Adrenal gland (tissue), 12 donors: Measurements from ENCODE around the gene SHISAL1. TPM values are rescaled to one million over a fixed set of nuclear protein-coding genes. Genes with fewer than 3 reads are reported as not detected.

Experiments
- DNase-seq, 7 donors: peaks; one replicate each; pipeline ENCODE4 v3.0.0-alpha.2; 2019 to 2020
- H3K27ac ChIP-seq, 5 donors: fragments of 200-600 bp; sonication (generic) in 4 of 5; 1 replicate in 3 of 5; 2 replicates in 2 of 5; pipeline versions ENCODE4 v1.5.1 to v1.8.0; 2016 to 2020; ENCODE audit warnings: mild to moderate bottlenecking in 1 of 5
- H3K27me3 ChIP-seq: fragments of 200-600 bp; 2 replicates; pipeline ENCODE4 v1.8.0; 2021
- H3K36me3 ChIP-seq, 2 donors: fragments of 200-600 bp; replicated peaks in 1 of 2; 1 replicate in 1 of 2; 2 replicates in 1 of 2; pipeline versions ENCODE4 v1.5.1 to v1.8.0; 2018 to 2022
- H3K4me1 ChIP-seq, 2 donors: fragments of 200-600 bp; replicated peaks in 1 of 2; 1 replicate in 1 of 2; 2 replicates in 1 of 2; pipeline versions ENCODE4 v1.5.1 to v1.8.0; 2018 to 2021
- H3K4me3 ChIP-seq, 4 donors: fragments of 200-600 bp; sonication (generic) in 3 of 4; one replicate each; pipeline ENCODE4 v1.5.1; 2016 to 2018
- H3K9me3 ChIP-seq, 3 donors: fragments of 200-600 bp; sonication (generic) in 1 of 3; replicated peaks in 1 of 3; 1 replicate in 2 of 3; 2 replicates in 1 of 3; pipeline versions ENCODE4 v1.5.1 to v1.8.0; 2016 to 2021
- CTCF ChIP-seq, 6 experiments: fragments of 450-650 bp in 4 of 6; fragments of 200-600 bp in 2 of 6; sonication (generic) in 1 of 6; IDR thresholded peaks; 1 replicate in 5 of 6; 2 replicates in 1 of 6; pipeline versions ENCODE4 v1.5.1 to v1.8.0; 2016 to 2021; ENCODE audit warnings: antibody characterized with exemption in 6 of 6, mild to moderate bottlenecking in 2 of 6, moderate library complexity in 1 of 6
- POLR2A ChIP-seq, 2 donors: fragments of 450-650 bp; IDR thresholded peaks; one replicate each; pipeline ENCODE4 v1.6.1; 2017; ENCODE audit warnings: antibody characterized with exemption in 2 of 2, mild to moderate bottlenecking in 2 of 2, moderate library complexity in 1 of 2
- WGBS, 4 donors: extraction: QIAGEN DNeasy Blood & Tissue Kit in 2 of 4; methylation state at CpG; one replicate each; pipeline versions ENCODE4 v1.1.5 to v1.1.7; 2013 to 2017; 5-methylcytosine and 5-hydroxymethylcytosine counted together
- intact Hi-C, 2 donors: fragments of 100-400 bp; cut with DNase I; formaldehyde crosslinking; loops; one replicate each; pipeline versions ENCODE4 v1.14.1 to v1.15.0; 2022 to 2023
- polyA plus RNA-seq, 3 donors: library from polyadenylated mRNA; stranded (reverse); fragments of 200-250 nt in 2 of 3; fragments of 350-450 nt in 1 of 3; fragmentation: Illumina TruSeq in 1 of 3; extraction: RNeasy Lipid Tissue Mini Kit (QIAGEN cat#74804) in 1 of 3; gene quantifications; one replicate each; pipeline ENCODE4 v1.2.3, GENCODE V29; 2013 to 2014
- total RNA-seq, 9 donors: library from RNA; depleted of rRNA in 4 of 9; stranded (reverse); fragments of >200 nt in 4 of 9; fragments of 120-200 nt in 1 of 9; fragmentation: NEBNext Ultra II Directional in 1 of 9; extraction: Animal tissue kit (Norgen Biotek cat#: 25700) in 1 of 9; gene quantifications; one replicate each; pipeline versions ENCODE4 v1.1.0 to v1.2.4, GENCODE V29; 2013 to 2023
- donor health status: healthy with polysubstance abuse.
- donor health status: Bipolar disorder and iron deficiency.
- donor health status: DM: yes; HTN: yes; CAD: no.
- donor health status: DM: no; HTN: no; CAD: no.
- donor health status: DM: no; HTN: no; CAD: no.
- donor health status: DM: yes; HTN: yes; CAD: no.

The SHISAL1 gene
- total and polyA plus RNA-seq, 12 donors, result 0.33 to 2.4 (median 1.0) TPM

GRCh38 chr22:44359496-44360110 is 46.9 kb upstream of the SHISAL1 start:
- H3K36me3 ChIP-seq, result no peaks in the 10 kb centered on the region
- 85 to 95% (median 87%) methylated on average over 9 to 13 of the region's 13 CpGs for WGBS, 4 donors
- intact Hi-C loops, result no loop called here
- H3K4me3 ChIP-seq, result no peak overlapping the region
- H3K4me1 ChIP-seq, result peaks cover 0 to 10% of the 10 kb centered on the region in 2 donors
- no peaks in the 10 kb centered on the region for H3K9me3 ChIP-seq
- DNase-seq, result peak in 3 of 7 donors; percentile 2 to 9 (median 4)
- no peaks in the 10 kb centered on the region for H3K27me3 ChIP-seq
- TF ChIP-seq CTCF (IDR thresholded peaks at IDR 0.05) (no peak), POLR2A (IDR thresholded peaks at IDR 0.05) (no peak)
- H3K27ac ChIP-seq, result no peak overlapping the region

GRCh38 chr22:44358709-44359440 is 46.1 kb upstream of the SHISAL1 start:
- Histone ChIP-seq H3K27me3 (no peaks in the 10 kb centered on the region), H3K36me3 (no peaks in the 10 kb centered on the region), H3K4me3 (no peak overlapping the region), H3K9me3 (no peaks in the 10 kb centered on the region), H3K4me1 (peaks cover 0 to 6% of the 10 kb centered on the region in 2 donors), H3K27ac (no peak overlapping the region)
- WGBS, 4 donors, result 66 to 75% (median 71%) methylated on average over 11 to 17 of the region's 17 CpGs
- no peak for TF ChIP-seq CTCF (IDR thresholded peaks at IDR 0.05)
- TF ChIP-seq POLR2A (IDR thresholded peaks at IDR 0.05), result no peak
- peak in 2 of 7 donors; percentile 5 to 10 for DNase-seq
- intact Hi-C loops, result no loop called here

GRCh38 chr22:44357966-44358465 is 45.3 kb upstream of the SHISAL1 start:
- WGBS, 4 donors, result 57 to 77% (median 69%) methylated on average over 17 to 19 of the region's 19 CpGs
- intact Hi-C loops, result no loop called here
- peak in 2 of 7 donors; percentile 8 to 9 for DNase-seq
- Histone ChIP-seq H3K4me3 (no peak overlapping the region), H3K27me3 (no peaks in the 10 kb centered on the region), H3K27ac (no peak overlapping the region), H3K36me3 (no peaks in the 10 kb centered on the region), H3K9me3 (no peaks in the 10 kb centered on the region), H3K4me1 (no peaks in the 10 kb centered on the region)
- TF ChIP-seq CTCF (IDR thresholded peaks at IDR 0.05) (no peak), POLR2A (IDR thresholded peaks at IDR 0.05) (no peak)

GRCh38 chr22:44357296-44357965 is 44.7 kb upstream of the SHISAL1 start:
- H3K4me1 ChIP-seq, result no peaks in the 10 kb centered on the region
- H3K27ac ChIP-seq, result no peak overlapping the region
- no peak for TF ChIP-seq CTCF (IDR thresholded peaks at IDR 0.05)
- TF ChIP-seq POLR2A (IDR thresholded peaks at IDR 0.05), result no peak

More at GRCh38 chr22:44357296-44357965, 44.7 kb upstream of the SHISAL1 start:
- Histone ChIP-seq H3K27me3 (no peaks in the 10 kb centered on the region), H3K36me3 (no peaks in the 10 kb centered on the region), H3K9me3 (no peaks in the 10 kb centered on the region), H3K4me3 (no peak overlapping the region)
- intact Hi-C loops, result no loop called here
- 60 to 66% (median 63%) methylated on average over 10 of the region's 10 CpGs for WGBS, 4 donors
- peak in 2 of 7 donors; percentile 2 to 4 for DNase-seq
